GM12892 (cell line): ENCODE results near the gene TWF2.

ENCODE experiments used
- DNase-seq: peaks from one replicate; pipeline ENCODE4 v3.0.0; 2011; ENCODE audit not compliant: insufficient read length
- FAIRE-seq: peaks from 2 replicates; lab custom pipeline; 2011; peaks lifted over from hg19 to GRCh38; lab: Jason Lieb, UNC
- POLR2A ChIP-seq: IDR thresholded peaks from 2 replicates; pipeline ENCODE4 v1.6.1; 2011; ENCODE audit warnings: low read depth, low read length, control low read depth
- POLR2AphosphoS5 ChIP-seq: IDR thresholded peaks from 2 replicates; pipeline ENCODE4 v1.6.1; 2011; ENCODE audit warnings: low read depth, low read length, control low read depth
- TAF1 ChIP-seq: IDR thresholded peaks from 2 replicates; pipeline ENCODE4 v1.6.1; 2011; ENCODE audit warnings: low read depth, mild to moderate bottlenecking, control low read depth, low read length, borderline replicate concordance

The TWF2 gene

DNA sequence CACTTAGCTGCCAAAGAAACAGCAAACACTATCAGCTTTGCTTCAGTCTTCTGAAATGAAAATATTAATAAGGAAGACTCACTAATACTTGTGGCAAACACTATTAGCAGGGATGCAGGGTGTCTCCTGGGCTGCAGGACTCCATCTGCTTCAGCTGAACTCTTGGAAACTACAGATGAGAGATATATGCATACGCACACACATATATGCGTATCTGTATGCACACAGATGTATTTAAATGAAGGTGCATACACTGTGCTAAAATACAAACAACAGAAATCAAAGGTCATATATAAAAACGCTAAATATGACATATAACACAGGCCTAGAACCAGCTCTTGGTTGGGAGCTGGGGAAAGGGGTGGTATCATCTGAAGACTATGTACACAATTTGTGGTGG is 17.2 kb upstream of the TWF2 start:
- TF ChIP-seq TAF1 (no peak), POLR2AphosphoS5 (no peak), POLR2A (peak; percentile 13; the same call in 1 of the 2 replicates)
- FAIRE-seq, result no peak

DNA sequence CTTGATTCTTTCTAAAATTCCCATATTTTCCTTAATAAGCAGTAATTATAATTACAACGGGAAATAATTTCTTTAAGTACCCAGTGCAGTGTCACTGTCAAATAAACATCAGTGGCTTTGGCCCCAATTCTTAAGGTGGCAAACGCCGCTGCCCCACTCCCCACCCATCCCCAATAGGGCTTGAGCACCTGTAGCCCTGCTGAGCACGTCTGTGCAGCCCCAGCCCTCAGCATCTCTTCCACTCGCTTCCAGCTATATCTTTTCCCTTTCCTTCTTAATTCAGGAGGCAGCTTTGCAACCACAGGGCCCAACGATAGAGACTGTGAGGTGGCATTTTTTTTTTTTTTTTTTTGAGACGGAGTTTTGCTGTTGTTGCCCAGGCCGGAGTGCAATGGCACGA is 15.7 kb upstream of the TWF2 start:
- no peak for FAIRE-seq
- no peak for TF ChIP-seq POLR2AphosphoS5
- no peak for TF ChIP-seq POLR2A
- no peak for TF ChIP-seq TAF1
- no peak for DNase-seq

More for the DNA sequence above, 17.2 kb upstream of the TWF2 start:
- no peak for DNase-seq

DNA sequence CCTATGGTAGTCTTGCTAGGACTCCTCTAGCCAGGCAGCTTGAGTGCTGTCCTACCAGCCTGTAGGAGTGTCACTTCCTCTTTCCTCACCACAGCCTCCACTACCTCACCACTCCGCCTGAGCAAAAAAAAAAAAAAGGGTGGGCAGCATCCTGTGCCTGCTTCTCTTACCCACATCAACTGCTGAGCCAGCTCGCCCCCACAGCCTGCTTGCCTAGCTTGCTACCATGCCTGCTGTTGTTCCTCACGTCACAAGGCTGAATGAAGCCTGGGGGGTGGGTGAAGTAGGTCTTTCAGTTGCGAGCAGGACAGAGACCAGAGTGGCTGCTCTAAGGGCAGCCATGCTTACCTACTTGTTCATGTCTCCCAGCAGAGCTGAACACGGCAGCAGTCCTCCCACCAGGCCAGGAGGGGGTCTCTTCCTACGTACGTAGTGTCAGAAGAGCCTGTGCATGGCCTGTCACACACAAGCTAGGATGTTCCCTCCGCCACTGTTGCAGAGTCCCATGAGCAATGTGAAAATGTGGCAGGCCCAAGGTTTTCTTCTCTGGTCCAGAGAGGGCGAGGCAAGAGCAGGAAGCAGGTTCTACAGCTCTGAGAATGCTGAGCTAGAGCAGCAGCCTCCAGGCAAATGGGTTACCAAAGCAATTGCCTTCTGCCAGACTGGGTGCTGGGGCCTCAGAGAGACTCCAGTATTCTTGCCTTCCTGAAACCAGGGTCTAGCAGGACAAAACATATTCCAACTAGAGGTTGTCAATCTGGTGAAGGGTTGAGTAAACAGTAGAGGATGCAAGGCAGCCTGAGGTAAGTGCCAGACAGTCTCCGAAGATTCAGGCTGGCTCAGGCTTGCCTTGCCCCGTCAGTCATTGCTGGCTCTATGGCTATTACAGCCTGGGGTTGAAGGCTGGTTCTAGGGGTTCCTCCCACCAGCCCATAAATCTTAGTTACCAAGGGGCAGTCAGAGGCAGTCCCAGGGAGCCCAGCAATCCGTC is 14.7 kb upstream of the TWF2 start:
- FAIRE-seq (peak; percentile 96), DNase-seq (peak; percentile 81)
- TF ChIP-seq TAF1, result no peak
- peak; percentile 58; the same call in 1 of the 2 replicates for TF ChIP-seq POLR2A
- no peak; the same call in none of the 2 replicates for TF ChIP-seq POLR2AphosphoS5

DNA sequence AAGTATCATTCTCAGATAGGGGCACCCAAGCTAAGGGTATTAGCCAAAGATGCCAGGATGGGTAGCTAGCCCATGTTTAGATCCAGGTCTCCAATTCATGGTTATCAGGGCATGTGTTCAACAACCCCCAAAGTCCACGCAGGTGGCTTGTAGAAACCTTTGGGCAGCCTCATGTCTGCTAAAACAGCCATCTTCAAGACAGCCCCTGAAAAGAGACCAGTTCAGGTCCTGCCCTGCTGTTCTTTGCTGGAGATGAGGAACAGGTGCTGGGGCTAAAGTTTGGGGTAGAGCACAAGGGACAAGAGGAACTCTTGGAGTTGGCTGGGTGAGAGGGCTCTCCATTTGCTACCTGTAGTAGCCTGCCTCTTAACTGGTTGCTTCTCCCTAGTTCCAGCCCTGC is 11.2 kb upstream of the TWF2 start:
- FAIRE-seq (no peak), DNase-seq (no peak)
- TF ChIP-seq TAF1, result no peak

DNA sequence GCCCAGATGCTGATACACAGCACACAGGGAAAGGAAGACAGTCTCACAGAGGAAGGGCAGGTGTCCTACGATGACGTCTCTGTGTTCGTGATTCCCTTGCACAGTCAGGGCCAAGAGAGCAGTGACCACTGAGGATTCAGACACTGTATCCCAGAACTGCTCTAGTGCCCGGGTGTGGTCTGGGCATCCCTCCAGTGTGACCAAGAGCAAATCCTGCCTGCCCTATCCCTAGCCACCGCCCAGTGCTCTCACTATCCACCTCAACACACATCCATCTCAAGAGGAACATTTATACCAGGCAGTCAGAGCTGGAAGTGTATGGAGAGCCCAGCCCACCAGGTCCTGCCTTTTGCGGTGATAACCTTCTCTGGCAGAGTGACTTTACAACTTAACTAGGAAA is 10.7 kb upstream of the TWF2 start:
- FAIRE-seq, result no peak
- TF ChIP-seq POLR2A (no peak), POLR2AphosphoS5 (no peak), TAF1 (no peak)
- DNase-seq, result no peak

DNA sequence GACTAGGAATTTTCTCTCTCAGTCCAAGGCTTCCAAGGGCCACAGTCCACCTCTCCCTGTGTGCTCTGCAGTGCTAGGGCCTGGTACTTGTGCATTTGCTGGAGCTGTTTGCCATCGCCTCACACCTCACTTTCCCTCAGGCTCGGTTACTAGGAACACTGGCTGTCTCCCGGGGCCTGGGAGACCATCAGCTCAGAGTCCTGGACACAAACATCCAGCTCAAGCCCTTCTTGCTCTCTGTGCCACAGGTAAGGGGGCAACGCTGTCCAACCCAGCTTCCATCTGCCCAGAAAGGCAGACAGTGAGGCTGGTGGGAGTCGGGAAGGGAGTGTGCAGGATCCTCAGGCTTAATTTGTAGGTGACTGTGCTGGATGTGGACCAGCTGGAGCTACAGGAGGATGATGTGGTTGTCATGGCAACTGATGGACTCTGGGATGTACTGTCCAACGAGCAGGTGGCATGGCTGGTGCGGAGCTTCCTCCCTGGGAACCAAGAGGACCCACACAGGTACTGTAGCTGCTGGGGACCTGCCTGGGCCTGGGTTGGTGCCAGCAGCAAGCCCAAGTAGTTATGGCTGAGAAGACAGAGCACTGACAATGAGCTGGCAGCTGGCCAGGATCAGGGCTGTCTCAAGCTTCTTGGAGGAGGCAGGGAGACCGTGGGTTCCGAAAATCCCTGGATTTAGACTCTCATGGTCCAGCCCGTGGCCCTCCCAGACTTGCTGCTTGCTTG is 10.0 kb upstream of the TWF2 start:
- TF ChIP-seq POLR2AphosphoS5, result 0 out of 2 replicates have a peak, but pooled peaks have one; percentile 37
- no peak for TF ChIP-seq TAF1
- DNase-seq (no peak), FAIRE-seq (no peak)

DNA sequence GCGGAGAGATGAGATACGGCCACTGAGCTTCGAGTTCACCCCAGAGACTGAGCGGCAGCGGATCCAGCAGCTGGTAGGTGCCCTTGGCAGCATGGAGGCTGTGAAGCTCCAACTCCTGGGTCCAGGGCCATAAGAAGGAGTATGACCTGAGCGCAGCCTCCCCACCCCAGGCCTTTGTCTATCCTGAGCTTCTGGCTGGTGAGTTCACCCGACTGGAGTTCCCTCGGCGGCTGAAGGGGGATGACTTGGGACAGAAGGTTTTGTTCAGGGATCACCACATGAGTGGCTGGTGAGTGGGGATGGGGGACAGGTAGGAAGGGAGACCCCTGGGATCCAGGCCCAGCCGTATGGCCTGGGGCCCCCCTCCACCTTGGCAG is 9.2 kb upstream of the TWF2 start:
- no peak; the same call in 1 of the 2 replicates for TF ChIP-seq POLR2AphosphoS5
- TF ChIP-seq TAF1, result no peak
- TF ChIP-seq POLR2A, result no peak
- DNase-seq (no peak), FAIRE-seq (no peak)

DNA sequence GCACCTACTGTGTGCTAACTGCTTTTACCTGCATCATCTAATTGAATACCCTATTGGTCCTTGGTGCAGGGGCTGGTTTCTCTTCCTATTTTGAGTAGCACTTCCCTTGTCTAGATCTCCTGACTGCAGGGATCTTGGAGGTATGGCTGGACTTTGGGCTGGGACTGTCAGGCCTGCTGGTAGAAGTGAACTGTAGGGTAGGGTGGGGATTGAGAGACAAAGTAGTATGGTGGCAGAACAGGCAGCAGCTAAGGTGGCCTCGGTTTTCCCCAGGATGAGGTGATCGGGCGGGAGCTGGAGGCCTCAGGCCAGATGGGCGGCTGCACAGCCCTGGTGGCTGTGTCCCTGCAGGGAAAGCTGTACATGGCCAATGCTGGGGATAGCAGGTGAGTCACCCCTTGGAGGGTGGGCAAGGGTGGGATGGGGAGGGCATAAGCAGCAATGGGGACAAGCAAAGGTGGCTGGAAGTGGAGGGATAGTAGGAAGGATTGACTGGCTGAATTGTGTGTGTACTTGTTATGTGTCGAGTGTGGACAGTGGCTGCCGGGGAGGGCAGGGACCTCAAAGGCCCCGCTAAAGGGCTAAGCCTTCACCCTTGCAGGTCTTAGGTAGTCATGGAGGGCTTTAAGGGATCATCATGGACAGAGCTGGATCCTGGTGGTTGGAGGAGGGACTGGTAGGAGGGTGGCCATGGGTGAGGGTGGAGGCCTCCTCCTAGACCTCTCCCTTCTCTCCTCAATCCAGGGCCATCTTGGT is 8.6 kb upstream of the TWF2 start:
- DNase-seq (no peak), FAIRE-seq (no peak)
- no peak for TF ChIP-seq TAF1
- TF ChIP-seq POLR2A, result no peak
- no peak for TF ChIP-seq POLR2AphosphoS5

DNA sequence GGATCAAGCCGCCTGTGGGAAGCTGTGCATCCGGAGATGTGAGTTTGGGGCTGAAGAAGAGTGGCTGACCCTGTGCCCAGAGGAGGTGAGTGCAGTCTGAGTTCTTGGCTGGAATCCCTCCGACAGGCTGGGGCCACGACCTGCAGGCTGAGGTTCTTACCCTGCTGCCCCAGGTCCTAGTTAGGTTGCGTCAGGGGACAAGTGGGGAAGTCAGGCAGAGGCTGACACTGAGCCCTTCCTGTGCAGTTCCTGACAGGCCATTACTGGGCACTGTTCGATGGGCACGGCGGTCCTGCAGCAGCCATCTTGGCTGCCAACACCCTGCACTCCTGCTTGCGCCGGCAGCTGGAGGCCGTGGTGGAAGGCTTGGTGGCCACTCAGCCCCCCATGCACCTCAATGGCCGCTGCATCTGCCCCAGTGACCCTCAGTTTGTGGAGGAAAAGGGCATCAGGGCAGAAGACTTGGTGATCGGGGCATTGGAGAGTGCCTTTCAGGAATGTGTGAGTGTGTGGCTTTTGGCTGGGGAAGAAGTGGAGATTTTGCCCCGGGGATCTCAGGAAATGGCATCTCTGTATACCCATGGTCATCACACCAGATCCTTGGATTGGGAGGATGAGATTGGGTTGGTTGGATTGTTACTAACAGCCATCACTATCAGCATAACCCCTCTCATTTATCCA is 7.9 kb upstream of the TWF2 start:
- peak; percentile 17 for FAIRE-seq
- no peak for DNase-seq
- TF ChIP-seq TAF1 (no peak), POLR2A (no peak), POLR2AphosphoS5 (no peak; the same call in 1 of the 2 replicates)

DNA sequence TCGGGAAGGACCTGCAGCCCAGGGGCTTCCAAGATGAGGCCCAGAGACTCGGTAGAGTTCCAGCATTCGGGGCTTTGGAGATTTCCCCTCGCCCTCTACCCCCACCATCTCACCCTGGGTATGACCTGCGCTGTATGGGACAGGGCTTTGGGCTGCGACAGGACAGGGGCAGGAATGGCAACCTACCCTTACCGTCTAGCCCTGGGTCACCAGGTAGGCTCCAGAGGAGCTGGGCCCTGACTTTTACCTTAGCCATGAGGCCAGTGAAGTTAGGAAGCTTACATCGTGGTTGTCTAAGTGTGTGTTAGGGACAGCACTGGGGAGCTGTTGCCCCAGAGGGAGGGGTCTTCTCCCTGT is 7.3 kb upstream of the TWF2 start:
- FAIRE-seq (peak; percentile 75), DNase-seq (no peak)
- TF ChIP-seq POLR2A (no peak), POLR2AphosphoS5 (no peak), TAF1 (no peak)
